ENCODE data around the gene CLVS2. TPM values are rescaled to one million over a fixed set of nuclear protein-coding genes. Genes with fewer than 3 reads are reported as not detected.

Gene CLVS2
- total and polyA plus RNA-seq, 2 of the 4 experiments (the other 2 are of a cell fraction), result 0.02 TPM; not detected in 1

GRCh38 chr6:123118811-123119210 lies 122.8 kb downstream of the CLVS2 start:
- H2AK5ac ChIP-seq (ENCODE audit: low read depth, low read length), result no peak overlapping the region
- H2AK9ac ChIP-seq (replicated peaks; ENCODE audit: low read depth, low read length, poor library complexity), result no peak overlapping the region
- H4K5ac ChIP-seq (ENCODE audit: low read depth, low read length), result no peak overlapping the region
- H2BK120ac ChIP-seq (ENCODE audit: low read depth, low read length), result no peak overlapping the region
- dilution Hi-C loops (cut with HindIII; ENCODE audit: low sequenced_read_pairs, unreplicated experiment), result no loop called here
- H3K4me3 ChIP-seq (ENCODE audit: insufficient read depth, low read depth, low read length), result no peak overlapping the region
- no peaks in the 10 kb centered on the region for H4K20me1 ChIP-seq (ENCODE audit: insufficient read depth, low read length)
- no peak overlapping the region for H3K4me2 ChIP-seq (ENCODE audit: low read depth, low read length)
- H2BK15ac ChIP-seq (ENCODE audit: low read depth, low read length), result no peak overlapping the region
- no peak overlapping the region for H3K27ac ChIP-seq (ENCODE audit: insufficient read depth, low read length)
- no peak overlapping the region for H4K91ac ChIP-seq (ENCODE audit: insufficient read depth, low read depth, low read length)
- no peak overlapping the region for H2AFZ ChIP-seq (replicated peaks; ENCODE audit: low read length, poor library complexity)
- no peak overlapping the region for H3K14ac ChIP-seq (replicated peaks; ENCODE audit: low read depth, low read length)
- peaks cover 5% of the 10 kb centered on the region for H3K9me3 ChIP-seq (ENCODE audit: control insufficient read depth, insufficient read depth, low read length)
- BruUV-seq (replicated peaks), result no TSS peak
- DNase-seq (no peak), ATAC-seq (ENCODE audit: low read depth) (no peak)
- H3K56ac ChIP-seq (ENCODE audit: extremely low read depth, insufficient read depth, low read length), result no peak overlapping the region
- intact Hi-C loops (cut with micrococcal nuclease), result no loop called here
- in situ Hi-C loops (cut with MboI; ENCODE audit: low sequenced_read_pairs), result no loop called here
- ChIA-PET POLR2A (ENCODE audit: unreplicated experiment) (no interaction called here), CTCF (no interaction called here)
- H4K8ac ChIP-seq (ENCODE audit: low read depth in 2 of 2, low read length in 2 of 2), result no peak overlapping the region
- H2BK20ac ChIP-seq (ENCODE audit: low read depth, low read length), result no peak overlapping the region
- no peak overlapping the region for H3K4ac ChIP-seq (ENCODE audit: low read depth, low read length)
- H3K9me1 ChIP-seq (ENCODE audit: insufficient read depth, low read length), result no peaks in the 10 kb centered on the region
- no peak overlapping the region for H3K9ac ChIP-seq (ENCODE audit: low read depth, low read length)
- H3K36me3 ChIP-seq (ENCODE audit: control insufficient read depth, insufficient read depth, low read length), result no peaks in the 10 kb centered on the region
- no peak overlapping the region for H3K18ac ChIP-seq (ENCODE audit: low read depth, low read length)
- no peaks in the 10 kb centered on the region for H3K27me3 ChIP-seq (ENCODE audit: control insufficient read depth, insufficient read depth, low read length)
- no peak overlapping the region for H3K23ac ChIP-seq (ENCODE audit: low read depth, low read length)
- no peak overlapping the region for H2BK5ac ChIP-seq (ENCODE audit: low read depth, low read length, poor library complexity, severe bottlenecking)
- TF ChIP-seq MAZ (IDR thresholded peaks at IDR 0.05; ENCODE audit: borderline replicate concordance, low read depth, low read length) (no peak), CHD1 (IDR thresholded peaks at IDR 0.05; ENCODE audit: low read depth, low read length) (no peak), SMC3 (IDR thresholded peaks at IDR 0.05; ENCODE audit: low read depth, low read length) (no peak), ELK1 (IDR thresholded peaks at IDR 0.05; ENCODE audit: borderline replicate concordance, low read depth, low read length) (no peak)
- no peaks in the 10 kb centered on the region for H3K79me1 ChIP-seq (ENCODE audit: low read depth in 1 of 2, low read length in 2 of 2)
- WGBS, 2 experiments (ENCODE audit: extremely low coverage in 2 of 2, insufficient read length in 1 of 2), result no CpG with 5 or more reads among the region's 2 CpGs
- H3K4me1 ChIP-seq (ENCODE audit: control insufficient read depth, insufficient read depth, low read length), result no peaks in the 10 kb centered on the region

Other genes starting within 250 kb of the CLVS2 start
- not detected in 2 replicates for gene FABP7, start 216.5 kb upstream of the CLVS2 start, total RNA-seq (2012; rRNA removed)
- gene FABP7, start 216.5 kb upstream of the CLVS2 start, polyA plus RNA-seq (2012; rRNA removed), result not detected in 2 replicates
- 9.7 and 9.9 TPM in 2 replicates for gene SMPDL3A, start 207.0 kb upstream of the CLVS2 start, total RNA-seq (2012; rRNA removed)
- gene SMPDL3A, start 207.0 kb upstream of the CLVS2 start, polyA plus RNA-seq (2012; rRNA removed), result 14.2 TPM in 2 replicates